Natural killer cell (primary cell): ENCODE results near the gene SPRYD3. TPM values are rescaled to one million over a fixed set of nuclear protein-coding genes. Genes with fewer than 3 reads are reported as not detected.
"Not testable (repeated sequence)": the region's sequence is repeated elsewhere in the genome, so short reads cannot be mapped to it uniquely, and the experiment has no call there.

Experiments
- ATAC-seq, 3 donors: fragments of 150-1000 bp in 2 of 3; fragments of 200-7000 bp in 1 of 3; cut with Tn5 transposase; 1 replicate in 1 of 3; 2 replicates in 2 of 3; pipeline ENCODE4 v1.10.0; 2021; ENCODE audit warnings: mild to moderate bottlenecking in 2 of 3, moderate library complexity in 2 of 3
- DNase-seq, 2 donors: peaks; one replicate each; pipeline versions ENCODE4 v3.0.0 to v3.0.0-alpha.2; 2013 to 2021; ENCODE audit warnings: mixed read lengths in 1 of 2
- H3K27ac ChIP-seq: one replicate; pipeline ENCODE4 v1.5.1; 2013; ENCODE audit warnings: mild to moderate bottlenecking, low read length
- H3K27me3 ChIP-seq: one replicate; pipeline ENCODE4 v1.6.1; 2013; ENCODE audit warnings: low read length; ENCODE audit not compliant: control insufficient read depth, insufficient read depth
- H3K36me3 ChIP-seq: one replicate; pipeline ENCODE4 v1.6.1; 2013; ENCODE audit warnings: low read length; ENCODE audit not compliant: control insufficient read depth, insufficient read depth
- H3K4me1 ChIP-seq: one replicate; pipeline ENCODE4 v1.6.1; 2013; ENCODE audit warnings: low read length; ENCODE audit not compliant: control insufficient read depth, insufficient read depth
- H3K4me3 ChIP-seq: one replicate; pipeline ENCODE4 v1.5.1; 2013; ENCODE audit warnings: low read length
- H3K9me3 ChIP-seq: one replicate; pipeline ENCODE4 v1.6.1; 2013; ENCODE audit warnings: low read length; ENCODE audit not compliant: control insufficient read depth, insufficient read depth
- H3K27ac Mint-ChIP-seq, 2 donors: one replicate each; pipeline ENCODE4 v1.8.0; 2022; ENCODE audit warnings: mild to moderate bottlenecking in 2 of 2, mixed read lengths in 2 of 2, moderate library complexity in 1 of 2
- H3K27me3 Mint-ChIP-seq, 2 donors: one replicate each; pipeline ENCODE4 v1.8.0; 2022; ENCODE audit warnings: low read depth in 2 of 2, mixed read lengths in 2 of 2
- H3K36me3 Mint-ChIP-seq: one replicate; pipeline ENCODE4 v1.8.0; 2022; ENCODE audit warnings: mixed read lengths
- H3K4me1 Mint-ChIP-seq, 2 donors: one replicate each; pipeline ENCODE4 v1.8.0; 2022; ENCODE audit warnings: mixed read lengths in 2 of 2
- H3K4me3 Mint-ChIP-seq: one replicate; pipeline ENCODE4 v1.8.0; 2022; ENCODE audit warnings: mild to moderate bottlenecking, moderate library complexity, mixed read lengths
- H3K9me3 Mint-ChIP-seq, 2 donors: one replicate each; pipeline ENCODE4 v1.8.0; 2022; ENCODE audit warnings: mixed read lengths in 2 of 2
- WGBS: methylation state at CpG from one replicate; pipeline ENCODE4 v1.1.7; 2013; ENCODE audit warnings: missing lambda C conversion rate; ENCODE audit not compliant: insufficient coverage; 5-methylcytosine and 5-hydroxymethylcytosine counted together
- intact Hi-C: fragments of 100-400 bp; cut with micrococcal nuclease; formaldehyde crosslinking; loops from one replicate; pipeline ENCODE4 v1.14.2; 2022
- total RNA-seq, 4 donors: library from RNA; stranded (reverse); fragments of 120-200 nt in 1 of 4; gene quantifications; one replicate each; pipeline versions ENCODE4 v1.2.3 to v1.2.4, GENCODE V29; 2013 to 2022
- TF ChIP-seq, protein P1 (sequence below): fragments of 200-600 bp; IDR thresholded peaks from one replicate; pipeline ENCODE4 v1.8.0; 2022; ENCODE audit warnings: antibody characterized with exemption

Gene SPRYD3
- total RNA-seq, 3 donors from 2014 or later (not counting 1 experiment from before 2014, with no cell fraction given): 32.6 to 48.0 (median 42.6) TPM

DNA sequence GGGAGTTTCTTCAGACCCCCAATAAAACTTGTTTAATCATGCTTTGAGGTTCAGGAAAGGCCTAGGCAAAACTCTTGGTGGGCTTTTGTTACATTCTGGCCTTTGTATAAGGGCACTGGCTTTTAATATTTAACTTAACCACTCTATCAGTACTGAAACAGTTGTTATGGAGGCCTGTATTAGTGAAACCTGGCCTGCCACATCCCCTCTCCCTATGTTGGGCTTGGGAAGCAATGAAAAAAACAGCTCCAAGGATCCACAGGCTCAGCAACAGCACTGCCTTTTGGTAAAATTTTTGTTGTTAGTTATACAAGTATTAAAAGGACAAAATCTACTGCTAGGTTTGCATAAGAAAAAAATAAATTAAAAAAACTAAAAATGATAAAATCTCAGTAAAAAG lies 34.8 kb upstream of the SPRYD3 start:
- no peaks in the 10 kb centered on the region for H3K27me3 ChIP-seq
- no peak overlapping the region for H3K27ac Mint-ChIP-seq
- H3K9me3 ChIP-seq: no peaks in the 10 kb centered on the region
- DNase-seq: no peak
- H3K9me3 Mint-ChIP-seq: no peaks in the 10 kb centered on the region
- no peak overlapping the region for H3K27ac ChIP-seq
- no peaks in the 10 kb centered on the region for H3K4me1 Mint-ChIP-seq
- peaks cover 0 to 7% of the 10 kb centered on the region in 2 donors for H3K27me3 Mint-ChIP-seq
- no peak for ATAC-seq
- intact Hi-C loops: no loop called here
- no peak overlapping the region for H3K4me3 Mint-ChIP-seq
- H3K4me1 ChIP-seq: no peaks in the 10 kb centered on the region
- no peak overlapping the region for H3K4me3 ChIP-seq
- no peaks in the 10 kb centered on the region for H3K36me3 Mint-ChIP-seq
- no peaks in the 10 kb centered on the region for H3K36me3 ChIP-seq
- TF ChIP-seq, protein P1, sequence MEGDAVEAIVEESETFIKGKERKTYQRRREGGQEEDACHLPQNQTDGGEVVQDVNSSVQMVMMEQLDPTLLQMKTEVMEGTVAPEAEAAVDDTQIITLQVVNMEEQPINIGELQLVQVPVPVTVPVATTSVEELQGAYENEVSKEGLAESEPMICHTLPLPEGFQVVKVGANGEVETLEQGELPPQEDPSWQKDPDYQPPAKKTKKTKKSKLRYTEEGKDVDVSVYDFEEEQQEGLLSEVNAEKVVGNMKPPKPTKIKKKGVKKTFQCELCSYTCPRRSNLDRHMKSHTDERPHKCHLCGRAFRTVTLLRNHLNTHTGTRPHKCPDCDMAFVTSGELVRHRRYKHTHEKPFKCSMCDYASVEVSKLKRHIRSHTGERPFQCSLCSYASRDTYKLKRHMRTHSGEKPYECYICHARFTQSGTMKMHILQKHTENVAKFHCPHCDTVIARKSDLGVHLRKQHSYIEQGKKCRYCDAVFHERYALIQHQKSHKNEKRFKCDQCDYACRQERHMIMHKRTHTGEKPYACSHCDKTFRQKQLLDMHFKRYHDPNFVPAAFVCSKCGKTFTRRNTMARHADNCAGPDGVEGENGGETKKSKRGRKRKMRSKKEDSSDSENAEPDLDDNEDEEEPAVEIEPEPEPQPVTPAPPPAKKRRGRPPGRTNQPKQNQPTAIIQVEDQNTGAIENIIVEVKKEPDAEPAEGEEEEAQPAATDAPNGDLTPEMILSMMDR: no peak

DNA sequence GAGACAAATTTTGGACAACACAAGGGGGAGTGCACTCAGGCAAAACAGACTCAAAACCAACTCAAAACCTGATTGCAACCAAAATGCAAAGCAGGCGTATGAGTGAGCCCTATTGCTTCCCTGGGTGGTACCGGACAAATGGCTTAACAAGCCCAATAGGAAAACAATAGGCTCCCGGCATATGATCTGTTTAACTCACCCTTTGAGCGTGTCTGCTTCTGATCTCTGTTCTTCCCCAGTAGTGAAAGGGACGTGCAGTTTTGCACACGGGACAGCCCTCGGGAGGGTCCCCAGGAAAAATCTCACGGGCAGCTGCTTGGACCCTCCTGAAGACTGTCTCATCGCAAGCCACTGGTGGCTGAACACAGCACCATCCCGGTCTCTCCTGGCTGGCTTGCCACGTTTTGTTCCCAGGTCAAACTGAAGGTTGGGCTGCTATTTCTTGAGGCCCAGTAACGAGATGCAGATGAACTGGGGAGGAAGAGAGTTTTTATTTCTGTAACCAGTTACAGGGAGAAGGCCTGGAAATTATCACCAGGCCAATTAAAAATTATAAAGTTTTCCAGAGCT lies 34.0 kb upstream of the SPRYD3 start:
- Mint-ChIP-seq H3K9me3 (no peaks in the 10 kb centered on the region), H3K27ac (no peak overlapping the region), H3K36me3 (no peaks in the 10 kb centered on the region), H3K27me3 (peaks cover 0 to 7% of the 10 kb centered on the region in 2 donors), H3K4me3 (no peak overlapping the region), H3K4me1 (no peaks in the 10 kb centered on the region)
- Histone ChIP-seq H3K4me1 (no peaks in the 10 kb centered on the region), H3K27ac (no peak overlapping the region), H3K36me3 (no peaks in the 10 kb centered on the region), H3K4me3 (no peak overlapping the region), H3K27me3 (no peaks in the 10 kb centered on the region), H3K9me3 (no peaks in the 10 kb centered on the region)
- DNase-seq (no peak), ATAC-seq (no peak)
- intact Hi-C loops: no loop called here
- TF ChIP-seq, protein P1: no peak
- 94% methylated on average over 12 of the region's 12 CpGs for WGBS

DNA sequence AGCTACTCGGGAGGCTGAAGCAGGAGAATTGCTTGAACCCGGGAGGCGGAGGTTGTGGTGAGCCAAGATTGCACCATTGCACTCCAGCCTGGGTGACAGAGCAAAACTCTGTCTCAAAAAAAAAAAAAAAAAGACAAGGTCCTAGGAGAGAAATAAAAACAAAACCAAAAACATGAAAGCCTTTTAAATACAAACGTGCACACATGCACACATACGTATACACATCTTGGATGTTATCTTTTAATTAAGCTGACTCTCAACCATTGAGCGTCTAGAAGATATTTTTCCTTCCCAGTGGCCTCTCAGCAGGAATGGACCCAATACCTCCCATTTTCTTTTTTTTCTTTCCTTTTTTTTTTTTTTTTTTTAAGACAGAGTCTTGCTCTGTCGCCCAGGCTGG lies 33.2 kb upstream of the SPRYD3 start:
- H3K4me3 Mint-ChIP-seq, H3K27me3 ChIP-seq, H3K4me3 ChIP-seq, DNase-seq, H3K27me3 Mint-ChIP-seq, H3K36me3 ChIP-seq, H3K9me3 Mint-ChIP-seq, H3K4me1 ChIP-seq, H3K4me1 Mint-ChIP-seq, H3K27ac ChIP-seq, H3K9me3 ChIP-seq, H3K36me3 Mint-ChIP-seq, ATAC-seq, H3K27ac Mint-ChIP-seq, intact Hi-C loops: not testable (repeated sequence)
- WGBS: 79% methylated on average over 7 of the region's 7 CpGs

DNA sequence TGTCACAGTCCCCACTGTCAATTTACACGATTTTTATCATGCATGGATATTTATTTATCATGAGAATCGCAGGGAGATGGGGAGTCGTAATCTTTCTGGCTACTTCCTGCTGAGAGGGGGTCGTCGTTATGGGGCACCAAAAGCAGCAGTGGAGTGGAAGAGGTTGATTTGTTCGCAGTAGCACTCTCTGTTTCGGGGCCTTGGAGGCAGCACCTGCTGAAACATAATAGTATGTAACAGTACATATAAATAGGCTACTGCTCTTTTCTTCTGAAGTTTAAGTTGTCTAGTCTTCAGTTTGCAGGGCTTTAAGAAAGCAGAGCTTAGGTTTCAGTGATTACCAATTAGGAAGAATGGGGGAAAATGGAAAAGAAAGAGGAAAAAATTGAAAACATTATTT lies 27.9 kb upstream of the SPRYD3 start:
- DNase-seq: no peak
- ATAC-seq: no peak
- H3K27ac Mint-ChIP-seq: no peak overlapping the region
- no peaks in the 10 kb centered on the region for H3K36me3 ChIP-seq
- no peaks in the 10 kb centered on the region for H3K27me3 ChIP-seq
- no peaks in the 10 kb centered on the region for H3K9me3 Mint-ChIP-seq
- TF ChIP-seq, protein P1: no peak
- no peaks in the 10 kb centered on the region for H3K36me3 Mint-ChIP-seq
- no peak overlapping the region for H3K4me3 ChIP-seq
- intact Hi-C loops: no loop called here
- peaks cover 0 to 7% of the 10 kb centered on the region in 2 donors for H3K27me3 Mint-ChIP-seq
- peaks cover 23% of the 10 kb centered on the region for H3K4me1 ChIP-seq
- H3K9me3 ChIP-seq: no peaks in the 10 kb centered on the region
- H3K4me1 Mint-ChIP-seq: peaks cover 11 to 14% of the 10 kb centered on the region in 2 donors
- no peak overlapping the region for H3K4me3 Mint-ChIP-seq
- no peak overlapping the region for H3K27ac ChIP-seq
- WGBS: 92% methylated on average over 7 of the region's 7 CpGs
